Activated B cell treated with CpG ODN at 0.5 μM for 24 hours (primary cell): ENCODE data around the gene SYNGAP1. TPM values are rescaled to one million over a fixed set of nuclear protein-coding genes. Genes with fewer than 3 reads are reported as not detected.
"Not testable (repeated sequence)": the region's sequence is repeated elsewhere in the genome, so short reads cannot be mapped to it uniquely, and the experiment has no call there.

Source experiments
- ATAC-seq: fragments of 200-7000 bp; cut with Tn5 transposase; one replicate; pipeline ENCODE4 v1.10.0; 2021; ENCODE audit warnings: low read depth, mild to moderate bottlenecking, moderate library complexity
- CTCF ChIA-PET: fragments of 350-600 bp; sonication (Branson Sonifier 250); formaldehyde crosslinking; loops from one replicate; lab custom pipeline; 2021; ENCODE audit warnings: antibody characterized with exemption; lab: Charles Lee
- POLR2A ChIA-PET: fragments of 350-600 bp; sonication (Branson Sonifier 250); formaldehyde crosslinking; loops from one replicate; lab custom pipeline; 2021; ENCODE audit warnings: antibody characterized with exemption; lab: Charles Lee
- DNase-seq: peaks from one replicate; pipeline ENCODE4 v3.0.0; 2022
- H3K27ac Mint-ChIP-seq: one replicate; pipeline ENCODE4 v1.8.0; 2020; ENCODE audit warnings: mixed read lengths
- H3K27me3 Mint-ChIP-seq: one replicate; pipeline ENCODE4 v1.8.0; 2021; ENCODE audit warnings: mixed read lengths
- H3K36me3 Mint-ChIP-seq: one replicate; pipeline ENCODE4 v1.8.0; 2021; ENCODE audit warnings: low read depth, mixed read lengths
- H3K4me1 Mint-ChIP-seq: one replicate; pipeline ENCODE4 v1.8.0; 2021; ENCODE audit warnings: mixed read lengths
- H3K4me3 Mint-ChIP-seq: one replicate; pipeline ENCODE4 v1.8.0; 2020; ENCODE audit warnings: mild to moderate bottlenecking, mixed read lengths
- H3K9me3 Mint-ChIP-seq: one replicate; pipeline ENCODE4 v1.8.0; 2020; ENCODE audit warnings: mixed read lengths
- CTCF ChIP-seq: fragments of 200-600 bp; IDR thresholded peaks from one replicate; pipeline ENCODE4 v1.8.0; 2022; ENCODE audit warnings: antibody characterized with exemption, mild to moderate bottlenecking
- intact Hi-C: fragments of 100-400 bp; cut with micrococcal nuclease; formaldehyde crosslinking; loops from one replicate; pipeline ENCODE4 v1.15.1; 2024
- total RNA-seq: library from RNA; stranded (reverse); gene quantifications from 2 replicates; pipeline ENCODE4 v1.2.3, GENCODE V29; 2022

SYNGAP1 gene
- total RNA-seq, 1 donor from 2014 or later = 25.4 TPM

DNA sequence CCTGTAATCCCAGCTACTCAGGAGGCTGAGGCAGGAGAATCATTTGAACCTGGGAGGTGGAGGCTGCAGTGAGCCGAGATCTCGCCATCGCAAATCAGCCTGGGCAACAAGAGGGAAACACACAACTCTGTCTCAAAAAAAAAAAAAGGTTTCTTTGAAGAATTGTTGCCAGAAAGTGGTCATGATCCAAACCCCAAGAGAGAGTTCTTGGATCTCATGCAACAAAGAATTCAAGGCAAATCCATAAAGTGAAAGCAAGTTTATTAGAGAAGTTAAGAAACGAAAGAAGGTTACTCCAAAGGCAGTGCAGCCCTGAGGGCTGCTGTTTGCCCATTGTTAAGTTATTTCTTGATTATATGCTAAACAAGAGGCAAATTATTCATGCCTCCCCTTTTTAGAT is 42.7 kb upstream of the SYNGAP1 start:
- Mint-ChIP-seq H3K9me3 (no peaks in the 10 kb centered on the region), H3K27me3 (no peaks in the 10 kb centered on the region), H3K36me3 (no peaks in the 10 kb centered on the region), H3K4me1 (no peaks in the 10 kb centered on the region), H3K27ac (no peak overlapping the region), H3K4me3 (no peak overlapping the region)
- no peak for TF ChIP-seq CTCF
- ChIA-PET POLR2A (no interaction called here), CTCF (no interaction called here)
- intact Hi-C loops = no loop called here
- ATAC-seq (no peak), DNase-seq (no peak)

GRCh38 chr6:33379184-33379583 is 40.7 kb upstream of the SYNGAP1 start:
- ATAC-seq, DNase-seq, intact Hi-C loops, H3K27ac Mint-ChIP-seq, H3K36me3 Mint-ChIP-seq, H3K4me1 Mint-ChIP-seq, H3K9me3 Mint-ChIP-seq, H3K27me3 Mint-ChIP-seq, H3K4me3 Mint-ChIP-seq, CTCF ChIA-PET: not testable (repeated sequence)
- POLR2A ChIA-PET = interaction anchor here (0.7 to 1.1 kb wide), 2 partner anchors 108 to 315 kb away, joined by 4 to 8 read pairs; partner anchors contain the start of genes RPS18 and VPS52

- no peak for ATAC-seq
- no peaks in the 10 kb centered on the region for H3K9me3 Mint-ChIP-seq
- no peaks in the 10 kb centered on the region for H3K4me1 Mint-ChIP-seq
- no peak for DNase-seq
- intact Hi-C loops = no loop called here
- no peaks in the 10 kb centered on the region for H3K27me3 Mint-ChIP-seq
- ChIA-PET POLR2A (interaction anchor here (0.6 to 0.7 kb wide), 3 partner anchors 13 to 975 kb away, joined by 3 to 4 read pairs (median 3); no protein-coding TSS in a partner anchor), CTCF (no interaction called here)
- H3K4me3 Mint-ChIP-seq = no peak overlapping the region
- no peaks in the 10 kb centered on the region for H3K36me3 Mint-ChIP-seq
- TF ChIP-seq CTCF = no peak
- H3K27ac Mint-ChIP-seq = no peak overlapping the region
Measured at GRCh38 chr6:33380272-33380981, 39.4 kb upstream of the SYNGAP1 start.

DNA sequence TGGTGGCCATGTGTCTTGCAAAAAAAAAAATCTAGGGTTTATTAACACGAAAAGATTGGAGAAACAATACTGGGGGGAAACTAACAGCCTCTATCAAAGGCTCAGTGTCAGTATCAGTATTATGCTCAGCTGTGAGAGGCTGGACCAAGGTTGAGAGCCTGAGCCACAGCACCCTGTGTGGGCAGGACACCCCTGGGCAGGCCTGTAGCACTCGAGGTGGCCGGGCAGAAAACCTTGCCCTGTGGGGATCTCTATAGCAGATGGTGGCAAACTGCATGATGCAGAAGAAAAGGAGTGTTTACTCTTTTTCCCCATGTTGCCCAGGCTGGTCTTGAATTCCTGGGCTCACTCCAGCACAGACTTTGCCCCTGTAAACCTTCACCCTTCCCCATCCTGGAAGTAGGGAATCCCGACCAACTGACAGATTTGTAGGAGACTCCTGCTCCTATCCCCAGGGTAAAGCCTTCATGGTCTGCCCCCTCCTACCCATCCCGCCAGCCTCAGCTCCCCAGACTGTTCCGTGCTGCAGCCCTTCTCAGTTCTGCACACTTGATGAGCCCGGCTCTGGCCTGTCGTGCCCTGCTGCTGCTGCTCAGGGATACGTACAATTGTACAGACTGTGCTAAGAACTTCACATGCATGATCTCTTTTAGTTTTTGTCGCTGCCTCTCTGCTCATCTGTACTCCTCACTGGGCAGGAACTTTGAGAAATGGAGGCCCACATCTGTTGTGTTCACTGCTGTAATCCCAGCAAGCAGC is 36.3 kb upstream of the SYNGAP1 start:
- no peak for TF ChIP-seq CTCF
- no peaks in the 10 kb centered on the region for H3K9me3 Mint-ChIP-seq
- no peaks in the 10 kb centered on the region for H3K27me3 Mint-ChIP-seq
- no peaks in the 10 kb centered on the region for H3K36me3 Mint-ChIP-seq
- DNase-seq (no peak), ATAC-seq (no peak)
- ChIA-PET POLR2A (no interaction called here), CTCF (no interaction called here)
- no peak overlapping the region for H3K27ac Mint-ChIP-seq
- H3K4me1 Mint-ChIP-seq = no peaks in the 10 kb centered on the region
- intact Hi-C loops = no loop called here
- no peak overlapping the region for H3K4me3 Mint-ChIP-seq

- H3K9me3 Mint-ChIP-seq = no peaks in the 10 kb centered on the region
- ChIA-PET POLR2A (interaction anchor here (0.6 to 0.7 kb wide), 2 partner anchors 86 to 320 kb away, joined by 3 to 5 read pairs; partner anchors contain the start of gene RGL2), CTCF (no interaction called here)
- ATAC-seq (no peak), DNase-seq (no peak)
- H3K4me3 Mint-ChIP-seq = no peak overlapping the region
- H3K36me3 Mint-ChIP-seq = no peaks in the 10 kb centered on the region
- no peaks in the 10 kb centered on the region for H3K4me1 Mint-ChIP-seq
- intact Hi-C loops = no loop called here
- no peak for TF ChIP-seq CTCF
- no peak overlapping the region for H3K27ac Mint-ChIP-seq
- H3K27me3 Mint-ChIP-seq = no peaks in the 10 kb centered on the region
Measured at GRCh38 chr6:33384581-33385020, 35.3 kb upstream of the SYNGAP1 start.
